ENCODE results near the gene EYA2.
"Not testable (repeated sequence)": the region's sequence is repeated elsewhere in the genome, so short reads cannot be mapped to it uniquely, and the experiment has no call there.

The EYA2 gene

GRCh38 chr20:46955601-46956556 lies 61.2 kb downstream of the EYA2 start:
- DNase-seq (ENCODE audit: low spot score) = no peak

GRCh38 chr20:46959081-46959692 lies 64.5 kb downstream of the EYA2 start:
- no peak for DNase-seq (ENCODE audit: low spot score)

- DNase-seq (ENCODE audit: low spot score) = no peak
Observed at GRCh38 chr20:46959821-46960220, 65.2 kb downstream of the EYA2 start.

- no peak for DNase-seq (ENCODE audit: low spot score)
Observed at GRCh38 chr20:46960536-46960935, 65.9 kb downstream of the EYA2 start.

- not testable (repeated sequence) for DNase-seq (ENCODE audit: low spot score)
Observed at GRCh38 chr20:46961968-46962367, 67.3 kb downstream of the EYA2 start.

GRCh38 chr20:46962452-46963195 lies 68.0 kb downstream of the EYA2 start:
- DNase-seq (ENCODE audit: low spot score) = no peak

GRCh38 chr20:46963196-46963529 lies 68.5 kb downstream of the EYA2 start:
- DNase-seq (ENCODE audit: low spot score) = no peak

- DNase-seq (ENCODE audit: low spot score) = no peak
Observed at GRCh38 chr20:46963758-46964617, 69.3 kb downstream of the EYA2 start.

GRCh38 chr20:46964618-46965455 lies 70.2 kb downstream of the EYA2 start:
- no peak for DNase-seq (ENCODE audit: low spot score)

- DNase-seq (ENCODE audit: low spot score) = no peak
Observed at GRCh38 chr20:46965477-46965876, 70.8 kb downstream of the EYA2 start.

- no peak for DNase-seq (ENCODE audit: low spot score)
Observed at GRCh38 chr20:46967646-46968045, 73.0 kb downstream of the EYA2 start.

GRCh38 chr20:46970937-46971630 lies 76.4 kb downstream of the EYA2 start:
- no peak for DNase-seq (ENCODE audit: low spot score)

GRCh38 chr20:46973766-46974165 lies 79.1 kb downstream of the EYA2 start:
- DNase-seq (ENCODE audit: low spot score) = no peak

- DNase-seq (ENCODE audit: low spot score) = no peak
Observed at GRCh38 chr20:46974669-46975434, 80.2 kb downstream of the EYA2 start.

GRCh38 chr20:46975976-46976375 lies 81.3 kb downstream of the EYA2 start:
- no peak for DNase-seq (ENCODE audit: low spot score)

- no peak for DNase-seq (ENCODE audit: low spot score)
Observed at GRCh38 chr20:46977204-46977603, 82.6 kb downstream of the EYA2 start.

GRCh38 chr20:46977909-46978588 lies 83.4 kb downstream of the EYA2 start:
- no peak for DNase-seq (ENCODE audit: low spot score)

GRCh38 chr20:46978951-46979491 lies 84.4 kb downstream of the EYA2 start:
- DNase-seq (ENCODE audit: low spot score) = no peak

Data from CD4-positive, alpha-beta T cell treated with Interleukin-6 at 100 ng/mL for 8 hours (primary cell).